Progenitor cell of endocrine pancreas (in vitro differentiated cells): Measurements from ENCODE around the gene SEMA4D. TPM values are rescaled to one million over a fixed set of nuclear protein-coding genes. Genes with fewer than 3 reads are reported as not detected.
A peak's percentile ranks its signal among the peaks of the same experiment; 100 is the strongest.

Experiments
- DNase-seq: peaks from one replicate; pipeline ENCODE4 v3.0.0; 2021; ENCODE audit warnings: low spot score; ENCODE audit not compliant: unreplicated experiment
- H3K27ac Mint-ChIP-seq: 2 replicates; pipeline ENCODE4 v1.8.0; 2021; ENCODE audit warnings: mild to moderate bottlenecking, moderate library complexity, mixed read lengths
- H3K27me3 Mint-ChIP-seq: 2 replicates; pipeline ENCODE4 v1.8.0; 2021; ENCODE audit warnings: mixed read lengths
- H3K36me3 Mint-ChIP-seq: 2 replicates; pipeline ENCODE4 v1.8.0; 2022; ENCODE audit warnings: mixed read lengths; ENCODE audit not compliant: insufficient read depth
- H3K4me1 Mint-ChIP-seq: 2 replicates; pipeline ENCODE4 v1.8.0; 2021; ENCODE audit warnings: low read depth, mixed read lengths
- H3K4me3 Mint-ChIP-seq: 2 replicates; pipeline ENCODE4 v1.8.0; 2021; ENCODE audit warnings: low read depth, mild to moderate bottlenecking, moderate library complexity, mixed read lengths
- H3K9me3 Mint-ChIP-seq: 2 replicates; pipeline ENCODE4 v1.8.0; 2021; ENCODE audit warnings: low read depth, mixed read lengths
- total RNA-seq: library from RNA; stranded (reverse); gene quantifications from 2 replicates; pipeline ENCODE4 v1.2.1, GENCODE V29; 2021
- TF ChIP-seq, protein P1 (sequence below): fragments of 200-600 bp; sonication (generic); IDR thresholded peaks from one replicate; pipeline ENCODE4 v1.5.0; 2021; ENCODE audit warnings: antibody characterized with exemption, mild to moderate bottlenecking; ENCODE audit not compliant: unreplicated experiment

The SEMA4D gene
- total RNA-seq, 1 donor from 2014 or later, result 63.1 TPM

DNA sequence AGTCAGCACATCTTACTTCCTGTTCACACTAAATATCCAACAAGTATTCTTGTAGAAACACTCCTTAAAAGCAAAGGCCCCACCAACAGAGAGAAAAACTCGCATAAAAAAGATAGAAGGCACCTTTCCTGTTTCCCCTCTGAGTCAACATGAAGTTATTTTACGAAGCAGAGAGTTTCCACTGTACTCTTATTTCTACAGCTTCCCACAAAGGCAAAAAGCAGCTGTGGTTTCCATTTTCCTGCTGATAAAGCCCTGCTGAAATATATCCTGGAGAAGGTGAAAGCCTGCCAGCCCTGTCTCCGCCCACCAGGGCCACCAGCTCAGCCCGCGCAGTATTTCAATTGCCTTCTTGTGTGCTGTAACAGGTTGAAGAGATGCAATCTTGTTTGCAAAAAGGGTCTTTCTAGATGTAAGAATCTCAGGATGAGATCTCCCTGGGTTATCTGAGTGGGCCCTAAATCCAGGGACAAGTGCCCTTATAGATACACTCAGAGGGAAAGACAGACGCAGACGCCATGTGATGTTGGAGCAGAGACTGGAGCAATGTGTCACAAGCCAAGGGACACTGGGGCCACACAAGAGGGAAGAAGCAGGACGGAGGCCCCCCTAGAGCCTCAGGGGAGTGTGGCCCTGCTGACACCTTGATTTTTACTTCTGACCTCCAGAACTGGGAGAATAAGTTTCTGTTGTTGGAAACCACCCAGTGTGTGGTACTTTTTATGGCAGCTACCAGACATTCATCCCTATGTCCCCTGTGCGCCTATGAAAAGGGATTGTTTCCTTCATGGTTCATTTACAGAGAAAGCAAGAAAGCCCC is 19.9 kb downstream of the SEMA4D start:
- Mint-ChIP-seq H3K4me3 (no peak overlapping the region), H3K27me3 (no peaks in the 10 kb centered on the region), H3K27ac (peak overlapping the region; percentile 37), H3K4me1 (peaks cover 21% of the 10 kb centered on the region), H3K36me3 (peaks cover 8% of the 10 kb centered on the region), H3K9me3 (no peaks in the 10 kb centered on the region)
- DNase-seq, result no peak
- TF ChIP-seq, protein P1, sequence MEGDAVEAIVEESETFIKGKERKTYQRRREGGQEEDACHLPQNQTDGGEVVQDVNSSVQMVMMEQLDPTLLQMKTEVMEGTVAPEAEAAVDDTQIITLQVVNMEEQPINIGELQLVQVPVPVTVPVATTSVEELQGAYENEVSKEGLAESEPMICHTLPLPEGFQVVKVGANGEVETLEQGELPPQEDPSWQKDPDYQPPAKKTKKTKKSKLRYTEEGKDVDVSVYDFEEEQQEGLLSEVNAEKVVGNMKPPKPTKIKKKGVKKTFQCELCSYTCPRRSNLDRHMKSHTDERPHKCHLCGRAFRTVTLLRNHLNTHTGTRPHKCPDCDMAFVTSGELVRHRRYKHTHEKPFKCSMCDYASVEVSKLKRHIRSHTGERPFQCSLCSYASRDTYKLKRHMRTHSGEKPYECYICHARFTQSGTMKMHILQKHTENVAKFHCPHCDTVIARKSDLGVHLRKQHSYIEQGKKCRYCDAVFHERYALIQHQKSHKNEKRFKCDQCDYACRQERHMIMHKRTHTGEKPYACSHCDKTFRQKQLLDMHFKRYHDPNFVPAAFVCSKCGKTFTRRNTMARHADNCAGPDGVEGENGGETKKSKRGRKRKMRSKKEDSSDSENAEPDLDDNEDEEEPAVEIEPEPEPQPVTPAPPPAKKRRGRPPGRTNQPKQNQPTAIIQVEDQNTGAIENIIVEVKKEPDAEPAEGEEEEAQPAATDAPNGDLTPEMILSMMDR, result no peak

DNA sequence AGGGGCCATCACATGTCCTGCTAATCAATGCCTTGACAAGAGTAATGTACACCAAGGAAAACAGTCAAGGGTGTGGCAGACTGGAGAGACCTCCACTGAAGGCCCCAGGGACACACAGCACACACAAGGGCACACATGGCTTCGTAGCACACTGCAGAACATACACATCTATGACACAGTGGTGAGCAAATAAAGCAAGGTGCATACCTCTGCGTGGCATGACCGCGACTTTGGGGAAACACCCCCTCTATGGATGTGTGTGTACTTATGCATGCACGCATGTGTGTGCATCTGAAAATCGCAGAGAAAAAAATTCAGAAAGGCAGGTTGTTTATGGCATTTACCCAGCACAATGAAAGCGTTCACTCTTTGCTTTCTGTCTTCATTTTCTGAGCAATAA is 20.5 kb downstream of the SEMA4D start:
- Mint-ChIP-seq H3K4me3 (no peak overlapping the region), H3K27me3 (no peaks in the 10 kb centered on the region), H3K36me3 (peaks cover 8% of the 10 kb centered on the region), H3K9me3 (no peaks in the 10 kb centered on the region), H3K27ac (peak overlapping the region; percentile 37), H3K4me1 (peaks cover 21% of the 10 kb centered on the region)
- TF ChIP-seq, protein P1, result no peak
- no peak for DNase-seq

DNA sequence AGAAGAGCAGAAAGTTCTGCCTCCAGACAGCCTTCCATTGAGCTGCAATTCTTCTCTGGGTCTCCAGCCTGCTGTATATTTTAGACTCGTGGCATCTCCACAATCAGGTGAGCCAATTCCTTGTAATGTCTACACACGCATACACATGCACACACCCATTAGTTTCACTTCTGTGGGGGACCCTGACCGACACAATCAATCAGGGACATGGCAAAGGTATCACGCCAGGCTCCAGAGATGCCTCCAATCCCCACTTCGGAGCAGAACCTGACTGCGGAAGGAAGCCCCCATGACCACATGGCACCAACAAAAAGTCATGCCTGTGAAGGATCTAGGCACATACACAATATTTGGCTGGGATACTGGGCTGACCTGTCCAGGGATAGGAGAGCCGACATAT is 21.4 kb downstream of the SEMA4D start:
- no peak for DNase-seq
- TF ChIP-seq, protein P1, result no peak
- H3K4me3 Mint-ChIP-seq, result no peak overlapping the region
- no peaks in the 10 kb centered on the region for H3K27me3 Mint-ChIP-seq
- H3K27ac Mint-ChIP-seq, result no peak overlapping the region
- no peaks in the 10 kb centered on the region for H3K9me3 Mint-ChIP-seq
- H3K4me1 Mint-ChIP-seq, result peaks cover 21% of the 10 kb centered on the region
- H3K36me3 Mint-ChIP-seq, result peaks cover 10% of the 10 kb centered on the region

DNA sequence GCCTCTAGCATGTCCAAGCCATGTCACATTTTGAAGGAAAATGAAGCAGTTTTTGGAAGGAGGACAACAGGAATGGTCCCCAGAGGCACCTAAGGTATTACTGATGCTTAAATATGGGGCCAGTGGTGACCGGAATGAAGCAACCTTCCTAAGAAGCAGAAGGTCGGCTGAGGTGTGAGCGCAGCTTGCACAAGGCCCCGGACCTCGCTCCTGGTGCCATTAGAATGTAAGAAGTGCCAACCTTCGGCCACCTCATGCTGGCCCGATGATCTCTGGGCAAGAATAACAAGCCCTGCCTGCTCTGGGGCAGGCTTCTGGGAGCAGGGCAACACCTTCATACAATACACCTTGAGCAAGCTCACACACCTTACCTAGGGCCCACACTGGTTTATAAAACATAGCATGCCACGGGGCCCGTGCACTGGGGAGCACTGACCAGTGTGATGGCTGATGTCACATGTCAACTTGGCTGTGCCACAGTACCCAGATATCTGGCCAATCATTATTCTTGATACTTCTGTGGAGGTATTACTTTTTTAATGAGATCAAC is 21.9 kb downstream of the SEMA4D start:
- Mint-ChIP-seq H3K4me1 (peaks cover 21% of the 10 kb centered on the region), H3K4me3 (no peak overlapping the region), H3K27ac (peak overlapping the region; percentile 56), H3K27me3 (no peaks in the 10 kb centered on the region), H3K36me3 (peaks cover 10% of the 10 kb centered on the region), H3K9me3 (no peaks in the 10 kb centered on the region)
- no peak for DNase-seq
- TF ChIP-seq, protein P1, result no peak

DNA sequence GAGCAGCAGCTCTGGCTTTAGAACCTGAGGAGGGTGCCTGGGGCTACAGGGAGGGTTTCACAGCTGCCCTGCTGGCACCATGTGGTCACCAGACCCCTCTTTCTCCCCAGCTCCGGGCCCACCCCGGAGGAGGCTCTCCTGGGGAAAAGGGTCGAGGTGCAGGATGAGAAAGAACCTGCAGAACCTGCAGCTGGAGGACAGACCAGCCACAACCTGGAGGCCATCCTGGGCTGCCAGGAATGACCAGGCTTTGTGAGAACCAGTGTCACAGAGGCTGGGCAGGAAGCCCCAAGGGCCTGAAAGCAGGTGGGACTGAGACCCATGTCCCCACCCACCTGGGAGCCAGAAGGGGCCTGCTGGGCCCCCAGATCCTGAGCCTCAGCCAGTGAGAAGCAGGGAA is 23.0 kb downstream of the SEMA4D start:
- no peak overlapping the region for H3K27ac Mint-ChIP-seq
- DNase-seq, result no peak
- H3K4me3 Mint-ChIP-seq, result no peak overlapping the region
- no peaks in the 10 kb centered on the region for H3K9me3 Mint-ChIP-seq
- peaks cover 21% of the 10 kb centered on the region for H3K4me1 Mint-ChIP-seq
- TF ChIP-seq, protein P1, result no peak
- peaks cover 8% of the 10 kb centered on the region for H3K36me3 Mint-ChIP-seq
- H3K27me3 Mint-ChIP-seq, result no peaks in the 10 kb centered on the region
